Left hindlimb (tissue), 1 donor: ENCODE measurements around the gene SSBP4.
"Not testable (repeated sequence)": the region's sequence is repeated elsewhere in the genome, so short reads cannot be mapped to it uniquely, and the experiment has no call there.

ENCODE experiments used
- DNase-seq: peaks from one replicate; pipeline ENCODE4 v3.0.0-alpha.2; 2018

SSBP4 gene

DNA sequence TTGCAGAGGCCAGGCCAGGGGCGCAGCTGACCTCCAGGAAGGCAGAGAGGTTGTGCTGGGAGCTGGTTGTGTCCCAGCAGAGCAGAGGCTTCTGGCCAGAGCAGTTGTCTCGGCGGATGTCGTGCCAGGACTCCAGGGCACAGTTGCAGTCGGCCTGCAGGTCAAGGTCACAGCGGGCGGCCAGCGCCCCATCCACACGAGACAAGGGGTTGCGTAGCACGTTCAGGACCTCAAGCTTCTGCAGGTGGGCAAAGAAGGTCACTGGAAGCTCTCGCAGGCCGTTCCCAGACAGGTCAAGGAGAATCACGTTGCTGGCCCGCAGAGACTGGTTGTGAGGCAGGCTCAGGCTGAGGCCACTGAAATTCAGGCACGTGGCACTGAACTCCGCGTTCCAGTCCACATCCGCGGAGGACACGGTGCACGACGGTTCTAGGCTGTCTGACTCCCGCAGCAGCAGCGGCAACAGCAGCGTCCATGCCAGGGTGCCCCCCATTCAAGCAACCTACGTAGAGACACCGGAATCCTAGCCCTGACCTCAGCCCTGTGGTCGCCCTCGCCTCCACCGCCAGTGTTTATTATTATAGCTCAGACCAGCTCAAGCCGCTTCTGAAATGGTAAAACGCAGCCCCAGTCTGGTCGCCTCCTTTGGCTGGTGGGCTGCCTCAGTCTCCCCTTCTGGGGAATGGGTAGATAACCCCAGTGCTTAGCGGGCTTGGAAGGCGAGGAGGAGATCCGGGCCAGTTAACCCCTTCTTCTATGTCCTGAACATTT, 22.5 kb upstream of the SSBP4 start:
- no peak for DNase-seq

DNA sequence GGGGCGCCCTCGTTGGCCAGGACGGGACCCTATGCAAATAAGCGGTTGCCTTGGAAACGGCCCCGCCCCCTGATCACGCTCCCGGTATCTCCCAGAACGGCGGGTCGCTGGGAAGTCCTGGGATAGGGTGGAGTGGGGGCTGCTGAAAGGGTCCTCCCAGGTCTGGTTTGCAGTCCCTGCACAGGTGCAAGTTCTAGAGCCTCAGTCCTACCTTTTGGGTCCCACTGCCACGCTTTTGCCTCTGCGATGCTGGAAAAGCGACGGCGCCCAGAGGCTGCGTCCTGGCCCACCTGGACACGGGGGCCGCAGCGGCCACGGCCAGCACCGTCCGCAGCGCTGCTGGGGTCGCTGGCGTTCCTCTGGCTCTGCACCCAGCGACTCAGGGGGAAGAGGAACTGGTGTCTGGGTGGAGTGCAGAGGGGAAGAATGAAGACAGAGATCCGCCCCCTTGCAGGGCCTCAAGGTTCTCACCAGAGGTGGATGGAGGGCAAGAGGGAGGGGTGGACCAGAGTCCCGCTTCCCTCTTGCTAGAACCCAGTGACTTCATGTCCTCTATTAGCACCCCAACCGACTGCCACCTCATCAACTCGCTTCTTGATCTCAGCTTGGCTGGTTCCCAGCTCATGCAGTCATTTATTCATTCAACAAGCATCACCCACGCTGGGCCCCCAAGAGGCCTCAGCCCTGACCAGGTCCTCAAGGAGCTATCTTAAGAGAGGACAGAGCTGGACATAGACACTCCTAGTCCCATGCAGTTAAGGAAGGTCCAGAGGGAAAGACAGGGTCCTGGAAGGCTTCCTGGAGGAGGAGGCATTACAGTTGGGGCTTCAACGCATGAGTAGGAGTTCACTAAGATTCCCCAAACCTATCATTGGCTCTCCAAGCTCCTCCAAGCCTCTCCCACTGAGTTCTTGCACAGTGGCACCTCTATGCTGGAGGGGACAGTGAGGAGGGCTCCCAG, 21.7 kb upstream of the SSBP4 start, which contains the start of gene LRRC25:
Gene LRRC25, minus strand, starts transcription at position 381 of the 961 bp plus-strand sequence. CDS start 659 bp downstream, outside the sequence.
- no peak for DNase-seq

DNA sequence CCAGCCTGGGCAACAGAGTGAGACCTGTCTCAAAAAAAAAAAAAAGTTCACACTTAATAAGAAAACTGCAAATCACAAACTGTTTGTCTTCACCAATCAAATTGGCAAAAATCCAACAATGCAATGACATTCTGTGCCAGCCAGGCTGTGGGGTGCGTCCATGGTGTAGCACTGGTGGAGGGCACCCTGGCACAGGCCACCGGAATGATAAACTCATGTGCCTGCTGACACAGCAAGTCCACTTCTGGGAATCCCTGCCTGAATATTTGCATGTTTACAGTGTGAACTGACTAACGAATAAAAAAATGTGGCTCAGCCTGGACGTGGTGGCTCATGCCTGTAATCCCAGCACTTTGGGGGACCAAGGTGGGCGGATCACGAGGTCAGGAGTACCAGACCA, 20.2 kb upstream of the SSBP4 start:
- no peak for DNase-seq

DNA sequence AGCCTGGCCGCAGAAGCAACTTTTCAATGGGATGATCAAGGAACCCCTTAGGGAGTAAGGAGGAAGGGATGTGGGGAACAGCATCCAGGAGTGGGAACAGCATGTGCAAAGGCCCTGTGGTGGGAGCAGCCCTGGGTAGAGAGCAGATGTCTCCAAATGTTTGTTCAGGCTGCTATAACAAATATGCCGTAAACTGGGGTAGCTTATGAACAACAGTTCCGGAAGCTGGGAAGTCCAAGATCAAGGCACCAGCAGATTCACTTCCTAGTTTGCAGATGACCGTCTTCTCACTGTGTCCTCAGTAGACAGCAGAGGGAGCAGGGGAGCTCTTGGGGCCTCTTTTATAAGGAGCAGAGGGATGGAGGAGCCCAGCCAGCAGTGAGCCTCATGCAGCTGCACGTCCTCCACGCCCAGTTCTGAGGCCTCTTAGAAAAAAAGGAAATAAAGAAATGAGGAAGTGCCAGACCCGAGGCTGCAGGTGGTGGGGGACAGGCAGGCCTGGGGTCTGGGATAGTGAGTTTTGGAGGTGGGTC, 17.6 kb upstream of the SSBP4 start:
- peak; percentile 79 for DNase-seq

DNA sequence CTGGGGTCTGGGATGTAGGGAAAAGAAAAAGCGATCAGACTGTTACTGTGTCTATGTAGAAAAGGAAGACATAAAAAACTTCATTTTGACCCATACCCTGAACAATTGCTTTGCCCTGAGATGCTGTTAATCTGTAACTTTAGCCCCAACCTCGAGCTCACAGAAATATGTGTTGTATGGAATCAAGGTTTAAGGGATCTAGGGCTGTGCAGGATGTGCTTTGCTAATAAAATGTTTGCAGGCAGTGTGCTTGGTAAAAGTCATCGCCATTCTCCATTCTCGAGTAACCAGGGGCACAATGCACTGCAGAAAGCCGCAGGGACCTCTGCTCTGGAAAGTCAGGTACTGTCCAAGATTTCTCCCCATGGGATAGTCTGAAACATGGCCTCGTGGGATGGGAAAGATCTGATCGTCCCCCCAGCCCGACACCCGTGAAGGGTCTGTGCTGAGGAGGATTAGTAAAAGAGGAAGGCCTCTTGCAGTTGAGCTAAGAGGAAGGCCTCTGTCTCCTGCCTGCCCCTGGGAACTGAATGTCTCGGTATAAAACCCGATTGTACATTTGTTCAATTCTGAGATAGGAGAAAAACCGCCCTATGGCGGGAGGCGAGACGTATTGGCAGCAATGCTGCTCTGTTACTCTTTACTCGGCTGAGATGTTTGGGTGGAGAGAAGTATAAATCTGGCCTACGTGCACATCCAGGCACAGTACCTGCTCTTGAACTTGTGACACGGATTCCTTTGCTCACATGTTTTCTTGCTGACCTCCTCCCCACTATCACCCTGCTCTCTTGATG, 16.5 kb upstream of the SSBP4 start:
- DNase-seq = not testable (repeated sequence)

- DNase-seq = not testable (repeated sequence)
These were observed 13.4 kb upstream of the SSBP4 start for GRCh38 chr19:18405754-18406153.

- DNase-seq = no peak
These were observed 12.4 kb upstream of the SSBP4 start for GRCh38 chr19:18406749-18407148.

DNA sequence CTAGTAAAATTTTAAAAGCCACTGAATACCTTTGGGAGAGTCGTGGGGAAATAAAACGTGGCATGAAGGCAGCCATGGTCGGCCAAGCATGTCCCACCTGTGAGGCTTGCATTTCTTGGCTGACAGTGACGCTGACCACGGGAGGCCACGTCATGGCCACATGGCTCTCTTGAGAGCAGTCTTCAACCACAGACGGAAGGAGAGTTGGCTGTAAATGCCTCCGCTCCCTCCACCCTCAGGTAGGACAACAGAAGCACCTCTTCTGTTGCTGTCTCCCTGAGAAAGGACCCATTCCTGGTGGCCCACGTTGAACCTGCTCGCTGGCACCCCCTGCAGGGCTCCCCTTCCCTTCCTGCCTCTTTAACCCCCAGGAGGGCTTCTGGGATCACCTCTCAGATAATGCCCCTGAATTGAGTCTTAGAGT, 11.1 kb upstream of the SSBP4 start:
- no peak for DNase-seq

DNA sequence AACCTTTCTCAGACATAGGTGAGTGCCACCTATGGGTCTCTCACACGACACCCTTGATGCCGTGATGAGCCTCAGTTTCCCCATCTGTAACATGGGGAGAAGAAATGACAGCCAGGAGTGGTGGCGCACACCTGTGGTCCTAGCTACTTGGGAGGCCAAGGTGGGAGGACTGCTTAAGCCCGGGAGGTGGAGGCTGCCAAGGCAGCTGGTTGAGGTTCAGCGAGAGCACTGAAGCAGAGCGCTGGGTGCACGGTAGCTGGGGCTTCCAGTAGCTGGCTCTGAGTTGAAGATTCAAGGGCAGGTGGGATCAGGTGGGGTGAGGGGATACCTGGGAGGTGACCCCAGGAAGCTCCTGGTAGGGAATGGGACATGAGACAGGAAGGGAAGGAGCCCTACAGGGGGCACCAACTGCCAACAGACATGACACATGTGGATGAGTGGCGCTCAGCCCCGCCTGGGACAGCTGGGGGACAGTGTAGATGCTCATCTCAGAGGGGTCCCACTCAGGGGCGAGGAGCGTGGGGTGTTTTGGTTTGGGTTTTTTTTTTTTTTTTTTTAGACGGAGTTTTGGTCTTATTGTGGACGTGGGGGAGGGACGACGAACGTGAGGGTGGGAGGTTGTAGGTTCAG, 6.5 kb upstream of the SSBP4 start:
- peak; percentile 37 for DNase-seq

- DNase-seq = no peak
These were observed 4.6 kb upstream of the SSBP4 start for GRCh38 chr19:18414504-18415177.

GRCh38 chr19:18415178-18415867, 3.9 kb upstream of the SSBP4 start:
- peak; percentile 91 for DNase-seq

DNA sequence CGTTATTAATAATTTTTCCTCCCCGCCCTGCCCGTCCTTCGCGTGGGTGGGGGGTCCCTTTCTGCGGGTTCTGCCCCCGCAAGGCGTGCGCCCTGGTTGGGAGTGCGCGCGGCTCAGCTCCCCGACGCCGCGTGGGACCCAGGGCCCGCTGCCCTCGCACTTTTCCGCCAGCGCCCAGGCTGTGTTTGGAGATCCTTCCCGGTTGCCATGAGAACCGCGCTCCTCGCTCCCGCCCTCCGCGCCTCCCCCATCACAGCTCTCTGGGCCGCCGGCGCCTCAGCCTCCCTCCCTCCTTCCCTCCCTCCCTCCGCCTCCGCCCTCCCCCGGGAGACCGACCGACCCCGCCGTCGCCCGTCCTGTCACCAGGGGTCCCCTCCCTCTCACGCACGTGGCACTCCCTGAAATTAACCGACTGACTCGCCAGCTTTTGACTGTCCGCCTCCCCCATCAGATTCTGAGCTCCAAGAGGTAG, 2.4 kb upstream of the SSBP4 start:
- DNase-seq = peak; percentile 96

DNA sequence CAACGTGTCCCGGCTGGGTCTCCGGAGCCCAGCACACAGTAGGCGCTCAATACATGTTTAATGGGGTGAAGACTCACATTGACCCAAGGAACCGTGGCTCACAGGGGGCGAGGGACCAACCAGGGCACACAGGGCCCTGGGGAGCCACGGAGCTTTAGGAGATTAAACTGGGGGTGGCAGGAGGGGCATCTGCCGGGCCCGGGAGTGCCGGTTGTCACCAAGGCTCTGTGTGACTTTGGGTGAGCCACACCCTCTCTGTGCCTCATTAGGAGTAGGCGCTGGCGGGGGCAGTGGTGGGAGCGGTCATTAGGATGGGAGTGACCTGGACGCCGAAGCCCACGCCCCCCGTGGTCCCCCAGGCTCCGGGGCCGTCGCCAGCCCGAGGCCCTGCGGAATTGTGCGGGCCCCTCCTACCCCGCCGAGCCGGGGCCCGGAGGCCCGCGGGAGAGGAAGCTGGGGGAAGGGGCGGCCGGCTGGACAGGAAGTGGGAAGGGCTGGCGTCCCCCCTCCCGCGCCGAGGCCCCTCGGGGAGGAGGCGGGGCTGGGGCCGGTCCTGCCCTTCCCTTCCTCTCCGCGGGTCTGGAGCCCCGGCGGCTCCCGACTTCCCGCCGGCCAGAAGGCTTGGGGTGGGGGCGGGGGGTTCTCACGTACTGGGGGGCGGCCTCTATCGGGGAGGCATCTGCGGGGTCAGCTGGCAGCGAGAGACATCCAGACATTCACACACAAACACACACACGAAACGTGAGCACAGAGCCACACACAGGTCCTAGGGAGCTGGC, 1.8 kb upstream of the SSBP4 start:
- DNase-seq = peak; percentile 95

GRCh38 chr19:18418029-18418482, 1.1 kb upstream of the SSBP4 start:
- DNase-seq = peak; percentile 64

GRCh38 chr19:18418483-18419194, 559 bp upstream of the SSBP4 start:
- DNase-seq = no peak

GRCh38 chr19:18419699-18420460, 682 bp downstream of the SSBP4 start:
- DNase-seq = peak; percentile 62

DNA sequence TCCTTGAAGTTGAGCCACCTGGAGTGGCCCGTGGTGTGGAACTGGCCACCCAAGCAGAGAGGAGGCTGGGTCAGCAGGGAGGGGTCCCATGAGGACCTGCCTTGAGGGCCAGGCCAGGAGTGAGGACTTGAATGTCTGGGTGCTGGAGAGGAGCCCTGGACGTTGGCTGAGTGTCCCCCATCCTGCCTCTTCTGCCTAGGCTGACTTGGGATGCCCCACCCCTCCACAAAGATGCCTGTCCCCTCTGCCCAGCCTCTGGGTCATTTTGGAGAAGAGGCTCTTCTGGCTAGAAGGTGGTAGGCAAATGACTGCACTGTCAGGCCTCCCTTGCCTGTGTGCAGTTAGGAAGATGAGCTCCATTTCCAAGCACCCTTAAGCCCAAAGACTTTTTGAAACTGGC, 1.7 kb downstream of the SSBP4 start:
- DNase-seq = no peak

GRCh38 chr19:18421371-18421959, 2.3 kb downstream of the SSBP4 start:
- no peak for DNase-seq
